ENCODE measurements around the gene ENPEP.

The ENPEP gene

GRCh38 chr4:110520886-110521285 lies 44.9 kb downstream of the ENPEP start:
- H3K9me3 ChIP-seq (ENCODE audit: control insufficient read depth in 2 of 2, low read length in 2 of 2): no peaks in the 10 kb centered on the region
- no peak overlapping the region for H3K4me3 ChIP-seq (ENCODE audit: low read length in 2 of 2)
- H3K27ac ChIP-seq (ENCODE audit: low read length): no peak overlapping the region
- no peaks in the 10 kb centered on the region for H3K4me1 ChIP-seq (ENCODE audit: control insufficient read depth, insufficient read depth, low read length)
- H3K9ac ChIP-seq (ENCODE audit: low read length in 2 of 2): no peak overlapping the region
- no peaks in the 10 kb centered on the region for H3K27me3 ChIP-seq (ENCODE audit: control insufficient read depth in 1 of 2, insufficient read depth in 2 of 2, low read length in 2 of 2)
- H3K36me3 ChIP-seq (ENCODE audit: control insufficient read depth in 2 of 2, insufficient read depth in 2 of 2, low read length in 2 of 2): no peaks in the 10 kb centered on the region

GRCh38 chr4:110526589-110526988 lies 50.6 kb downstream of the ENPEP start:
- Histone ChIP-seq H3K27ac (ENCODE audit: low read length) (no peak overlapping the region), H3K9me3 (ENCODE audit: control insufficient read depth in 2 of 2, low read length in 2 of 2) (no peaks in the 10 kb centered on the region), H3K27me3 (ENCODE audit: control insufficient read depth in 1 of 2, insufficient read depth in 2 of 2, low read length in 2 of 2) (no peaks in the 10 kb centered on the region), H3K9ac (ENCODE audit: low read length in 2 of 2) (no peak overlapping the region), H3K36me3 (ENCODE audit: control insufficient read depth in 2 of 2, insufficient read depth in 2 of 2, low read length in 2 of 2) (no peaks in the 10 kb centered on the region), H3K4me1 (ENCODE audit: control insufficient read depth, insufficient read depth, low read length) (no peaks in the 10 kb centered on the region), H3K4me3 (ENCODE audit: low read length in 2 of 2) (no peak overlapping the region)

- Histone ChIP-seq H3K27ac (ENCODE audit: low read length) (no peak overlapping the region), H3K9ac (ENCODE audit: low read length in 2 of 2) (no peak overlapping the region), H3K4me3 (ENCODE audit: low read length in 2 of 2) (no peak overlapping the region), H3K9me3 (ENCODE audit: control insufficient read depth in 2 of 2, low read length in 2 of 2) (no peaks in the 10 kb centered on the region), H3K4me1 (ENCODE audit: control insufficient read depth, insufficient read depth, low read length) (no peaks in the 10 kb centered on the region), H3K27me3 (ENCODE audit: control insufficient read depth in 1 of 2, insufficient read depth in 2 of 2, low read length in 2 of 2) (no peaks in the 10 kb centered on the region), H3K36me3 (ENCODE audit: control insufficient read depth in 2 of 2, insufficient read depth in 2 of 2, low read length in 2 of 2) (no peaks in the 10 kb centered on the region)
Observed at GRCh38 chr4:110527156-110527555, 51.2 kb downstream of the ENPEP start.

DNA sequence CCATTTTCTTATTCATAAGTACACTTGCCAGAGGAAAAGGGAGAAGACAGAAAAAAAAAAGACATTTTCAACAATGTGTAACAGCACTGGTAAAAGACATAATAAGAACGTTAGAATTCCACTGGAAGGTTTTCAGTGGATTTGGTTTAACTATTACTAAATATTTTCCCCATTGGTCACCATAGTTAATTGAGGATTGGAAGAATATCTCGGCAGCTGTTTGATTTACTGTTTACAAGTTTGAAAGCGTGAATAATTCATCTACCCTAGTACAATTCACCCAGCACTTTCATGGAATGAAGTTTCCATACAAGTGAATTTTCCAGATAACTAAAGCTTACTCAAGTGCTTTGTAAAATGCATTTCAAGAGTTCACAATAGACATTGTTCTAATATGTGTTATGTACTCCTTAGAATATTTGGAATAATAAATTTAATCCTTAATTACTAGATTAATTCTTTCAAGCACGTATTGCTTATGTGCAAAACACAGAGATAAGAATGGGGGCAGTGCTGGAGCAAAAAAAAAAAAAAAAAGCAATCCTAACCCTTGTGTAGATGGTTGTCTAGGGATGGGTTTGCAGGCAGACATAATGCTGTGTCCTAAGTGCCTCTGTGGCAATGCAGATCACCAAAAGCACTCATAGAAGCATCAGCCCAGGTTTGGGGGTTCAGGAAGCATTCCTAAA lies 57.1 kb downstream of the ENPEP start:
- no peak overlapping the region for H3K4me3 ChIP-seq (ENCODE audit: low read length in 2 of 2)
- H3K9ac ChIP-seq (ENCODE audit: low read length in 2 of 2): no peak overlapping the region
- H3K4me1 ChIP-seq (ENCODE audit: control insufficient read depth, insufficient read depth, low read length): no peaks in the 10 kb centered on the region
- no peaks in the 10 kb centered on the region for H3K27me3 ChIP-seq (ENCODE audit: control insufficient read depth in 1 of 2, insufficient read depth in 2 of 2, low read length in 2 of 2)
- H3K27ac ChIP-seq (ENCODE audit: low read length): no peak overlapping the region
- H3K36me3 ChIP-seq (ENCODE audit: control insufficient read depth in 2 of 2, insufficient read depth in 2 of 2, low read length in 2 of 2): no peaks in the 10 kb centered on the region
- peaks cover 0 to 3% of the 10 kb centered on the region in 2 donors for H3K9me3 ChIP-seq (ENCODE audit: control insufficient read depth in 2 of 2, low read length in 2 of 2)

GRCh38 chr4:110533590-110533910 lies 57.6 kb downstream of the ENPEP start:
- H3K27me3 ChIP-seq (ENCODE audit: control insufficient read depth in 1 of 2, insufficient read depth in 2 of 2, low read length in 2 of 2): no peaks in the 10 kb centered on the region
- no peaks in the 10 kb centered on the region for H3K4me1 ChIP-seq (ENCODE audit: control insufficient read depth, insufficient read depth, low read length)
- H3K9ac ChIP-seq (ENCODE audit: low read length in 2 of 2): no peak overlapping the region
- H3K36me3 ChIP-seq (ENCODE audit: control insufficient read depth in 2 of 2, insufficient read depth in 2 of 2, low read length in 2 of 2): no peaks in the 10 kb centered on the region
- no peak overlapping the region for H3K27ac ChIP-seq (ENCODE audit: low read length)
- H3K4me3 ChIP-seq (ENCODE audit: low read length in 2 of 2): no peak overlapping the region
- H3K9me3 ChIP-seq (ENCODE audit: control insufficient read depth in 2 of 2, low read length in 2 of 2): peaks cover 0 to 3% of the 10 kb centered on the region in 2 donors

- Histone ChIP-seq H3K27ac (ENCODE audit: low read length) (no peak overlapping the region), H3K36me3 (ENCODE audit: control insufficient read depth in 2 of 2, insufficient read depth in 2 of 2, low read length in 2 of 2) (no peaks in the 10 kb centered on the region), H3K9me3 (ENCODE audit: control insufficient read depth in 2 of 2, low read length in 2 of 2) (peaks cover 0 to 3% of the 10 kb centered on the region in 2 donors), H3K27me3 (ENCODE audit: control insufficient read depth in 1 of 2, insufficient read depth in 2 of 2, low read length in 2 of 2) (no peaks in the 10 kb centered on the region), H3K9ac (ENCODE audit: low read length in 2 of 2) (no peak overlapping the region), H3K4me3 (ENCODE audit: low read length in 2 of 2) (no peak overlapping the region), H3K4me1 (ENCODE audit: control insufficient read depth, insufficient read depth, low read length) (no peaks in the 10 kb centered on the region)
Observed at GRCh38 chr4:110533940-110534339, 58.0 kb downstream of the ENPEP start.

DNA sequence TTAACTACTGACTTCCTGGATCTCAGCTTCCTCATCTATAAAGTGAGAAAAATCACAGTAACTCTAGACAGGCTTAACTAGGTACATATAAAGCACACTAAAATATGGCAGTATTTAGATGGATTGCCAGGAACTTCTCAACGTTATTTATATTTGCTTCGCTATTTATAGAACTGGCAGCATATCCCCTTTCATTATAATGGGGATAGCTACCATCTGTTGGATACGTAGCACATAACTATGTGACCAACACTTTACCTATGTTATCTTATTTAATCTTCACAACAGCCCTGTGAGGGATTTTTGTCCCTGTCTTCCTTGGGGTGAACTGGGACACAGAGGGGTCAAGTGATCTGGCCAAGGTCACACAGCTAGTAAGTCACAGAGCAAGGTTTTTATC lies 64.6 kb downstream of the ENPEP start:
- H3K4me3 ChIP-seq (ENCODE audit: low read length in 2 of 2): no peak overlapping the region
- no peaks in the 10 kb centered on the region for H3K36me3 ChIP-seq (ENCODE audit: control insufficient read depth in 2 of 2, insufficient read depth in 2 of 2, low read length in 2 of 2)
- H3K9ac ChIP-seq (ENCODE audit: low read length in 2 of 2): no peak overlapping the region
- H3K27ac ChIP-seq (ENCODE audit: low read length): no peak overlapping the region
- peaks cover 0 to 3% of the 10 kb centered on the region in 2 donors for H3K9me3 ChIP-seq (ENCODE audit: control insufficient read depth in 2 of 2, low read length in 2 of 2)
- no peaks in the 10 kb centered on the region for H3K4me1 ChIP-seq (ENCODE audit: control insufficient read depth, insufficient read depth, low read length)
- no peaks in the 10 kb centered on the region for H3K27me3 ChIP-seq (ENCODE audit: control insufficient read depth in 1 of 2, insufficient read depth in 2 of 2, low read length in 2 of 2)

GRCh38 chr4:110540982-110541451 lies 65.1 kb downstream of the ENPEP start:
- Histone ChIP-seq H3K4me3 (ENCODE audit: low read length in 2 of 2) (no peak overlapping the region), H3K27ac (ENCODE audit: low read length) (no peak overlapping the region), H3K9ac (ENCODE audit: low read length in 2 of 2) (no peak overlapping the region), H3K27me3 (ENCODE audit: control insufficient read depth in 1 of 2, insufficient read depth in 2 of 2, low read length in 2 of 2) (no peaks in the 10 kb centered on the region), H3K9me3 (ENCODE audit: control insufficient read depth in 2 of 2, low read length in 2 of 2) (peaks cover 0 to 3% of the 10 kb centered on the region in 2 donors), H3K36me3 (ENCODE audit: control insufficient read depth in 2 of 2, insufficient read depth in 2 of 2, low read length in 2 of 2) (no peaks in the 10 kb centered on the region), H3K4me1 (ENCODE audit: control insufficient read depth, insufficient read depth, low read length) (no peaks in the 10 kb centered on the region)

- Histone ChIP-seq H3K9ac (ENCODE audit: low read length in 2 of 2) (no peak overlapping the region), H3K4me1 (ENCODE audit: control insufficient read depth, insufficient read depth, low read length) (no peaks in the 10 kb centered on the region), H3K36me3 (ENCODE audit: control insufficient read depth in 2 of 2, insufficient read depth in 2 of 2, low read length in 2 of 2) (no peaks in the 10 kb centered on the region), H3K9me3 (ENCODE audit: control insufficient read depth in 2 of 2, low read length in 2 of 2) (no peaks in the 10 kb centered on the region), H3K27ac (ENCODE audit: low read length) (no peak overlapping the region), H3K27me3 (ENCODE audit: control insufficient read depth in 1 of 2, insufficient read depth in 2 of 2, low read length in 2 of 2) (no peaks in the 10 kb centered on the region), H3K4me3 (ENCODE audit: low read length in 2 of 2) (no peak overlapping the region)
Observed at GRCh38 chr4:110543577-110543976, 67.6 kb downstream of the ENPEP start.

DNA sequence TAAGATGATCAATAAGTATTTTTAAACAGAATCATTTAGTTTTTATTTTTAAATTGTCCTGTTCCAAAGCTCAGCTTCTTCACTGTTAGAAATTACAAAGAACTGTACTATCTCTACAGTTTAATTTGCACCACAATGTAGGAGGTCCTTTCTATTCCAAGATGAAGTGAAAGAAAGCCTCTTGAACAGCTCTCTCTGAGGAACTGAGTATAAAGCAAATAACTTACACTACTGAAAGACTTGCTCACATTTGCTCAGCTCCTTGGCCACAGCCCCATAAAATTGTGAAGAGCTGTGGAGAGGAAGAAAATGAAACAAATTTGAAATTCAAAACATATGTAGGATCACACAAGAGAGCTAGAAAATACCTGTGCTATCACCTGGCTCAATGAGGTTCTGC lies 68.6 kb downstream of the ENPEP start:
- no peak overlapping the region for H3K9ac ChIP-seq (ENCODE audit: low read length in 2 of 2)
- H3K4me3 ChIP-seq (ENCODE audit: low read length in 2 of 2): no peak overlapping the region
- no peaks in the 10 kb centered on the region for H3K36me3 ChIP-seq (ENCODE audit: control insufficient read depth in 2 of 2, insufficient read depth in 2 of 2, low read length in 2 of 2)
- H3K27me3 ChIP-seq (ENCODE audit: control insufficient read depth in 1 of 2, insufficient read depth in 2 of 2, low read length in 2 of 2): no peaks in the 10 kb centered on the region
- no peaks in the 10 kb centered on the region for H3K9me3 ChIP-seq (ENCODE audit: control insufficient read depth in 2 of 2, low read length in 2 of 2)
- no peaks in the 10 kb centered on the region for H3K4me1 ChIP-seq (ENCODE audit: control insufficient read depth, insufficient read depth, low read length)
- H3K27ac ChIP-seq (ENCODE audit: low read length): no peak overlapping the region

DNA sequence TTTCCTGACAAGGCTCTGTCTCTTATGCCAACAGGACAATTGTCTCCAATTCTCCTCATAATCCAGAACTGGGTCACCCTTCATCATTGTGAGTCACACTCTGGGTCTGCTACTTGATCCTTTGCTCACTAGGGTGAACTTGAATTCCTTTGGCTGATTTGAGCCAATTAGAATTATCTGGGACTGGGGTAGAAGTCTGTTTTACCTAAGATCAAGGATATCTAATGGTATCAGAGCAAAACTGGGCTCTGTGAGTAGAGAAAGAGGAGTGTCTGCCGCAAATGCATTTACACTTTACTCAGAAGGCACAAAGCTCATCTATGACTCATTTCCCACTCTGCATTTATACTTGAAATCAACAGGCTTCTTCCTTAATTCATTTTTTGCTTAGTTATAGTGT lies 74.3 kb downstream of the ENPEP start:
- Histone ChIP-seq H3K36me3 (ENCODE audit: control insufficient read depth in 2 of 2, insufficient read depth in 2 of 2, low read length in 2 of 2) (no peaks in the 10 kb centered on the region), H3K27me3 (ENCODE audit: control insufficient read depth in 1 of 2, insufficient read depth in 2 of 2, low read length in 2 of 2) (no peaks in the 10 kb centered on the region), H3K9me3 (ENCODE audit: control insufficient read depth in 2 of 2, low read length in 2 of 2) (no peaks in the 10 kb centered on the region), H3K27ac (ENCODE audit: low read length) (no peak overlapping the region), H3K4me3 (ENCODE audit: low read length in 2 of 2) (no peak overlapping the region), H3K4me1 (ENCODE audit: control insufficient read depth, insufficient read depth, low read length) (no peaks in the 10 kb centered on the region), H3K9ac (ENCODE audit: low read length in 2 of 2) (no peak overlapping the region)

Data from stomach smooth muscle (tissue), 2 donors.